EL (cell line): ENCODE measurements around the gene CPED1.
"Not testable (repeated sequence)": the region's sequence is repeated elsewhere in the genome, so short reads cannot be mapped to it uniquely, and the experiment has no call there.

Source experiments
- DNase-seq: peaks from one replicate; pipeline ENCODE4 v3.0.0-alpha.2; 2016

The CPED1 gene

DNA sequence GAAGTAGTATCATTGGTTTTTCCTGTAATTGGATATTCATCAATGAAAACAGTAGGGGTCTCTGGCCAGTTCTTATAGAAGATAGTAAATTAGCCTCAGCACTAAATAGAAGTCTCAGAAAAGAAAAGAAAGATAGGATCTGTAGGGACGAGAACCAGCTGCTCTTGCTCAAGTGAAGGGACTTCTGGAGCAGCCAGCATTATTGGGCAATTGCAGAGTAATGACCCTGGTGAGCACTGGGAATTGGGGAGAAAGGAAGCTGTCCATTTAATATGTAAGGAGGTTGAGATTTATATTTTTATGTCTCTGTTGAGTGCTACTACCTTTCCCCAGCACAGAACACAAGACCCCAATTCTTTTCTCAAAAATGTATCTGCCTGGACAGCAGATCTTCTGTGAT lies 279.1 kb downstream of the CPED1 start:
- no peak for DNase-seq

DNA sequence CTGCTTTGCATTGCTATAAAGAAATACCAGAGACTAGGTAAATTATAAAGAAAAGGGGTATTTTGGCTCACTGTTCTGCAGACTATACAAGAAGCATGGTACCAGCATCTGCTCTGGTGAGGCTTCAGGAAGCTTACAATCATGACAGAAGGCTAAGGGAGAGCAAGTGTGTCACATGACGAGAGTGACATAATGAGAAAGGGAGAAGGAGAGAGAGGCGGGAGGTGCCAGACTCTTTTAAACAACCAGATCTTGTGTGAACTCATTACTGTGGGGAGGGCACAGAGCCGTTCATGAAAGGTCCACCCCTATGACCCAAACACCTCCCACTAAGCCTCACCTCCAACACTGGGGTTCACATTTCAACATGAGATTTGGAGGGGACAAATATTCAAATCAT lies 281.3 kb downstream of the CPED1 start:
- DNase-seq, result no peak

DNA sequence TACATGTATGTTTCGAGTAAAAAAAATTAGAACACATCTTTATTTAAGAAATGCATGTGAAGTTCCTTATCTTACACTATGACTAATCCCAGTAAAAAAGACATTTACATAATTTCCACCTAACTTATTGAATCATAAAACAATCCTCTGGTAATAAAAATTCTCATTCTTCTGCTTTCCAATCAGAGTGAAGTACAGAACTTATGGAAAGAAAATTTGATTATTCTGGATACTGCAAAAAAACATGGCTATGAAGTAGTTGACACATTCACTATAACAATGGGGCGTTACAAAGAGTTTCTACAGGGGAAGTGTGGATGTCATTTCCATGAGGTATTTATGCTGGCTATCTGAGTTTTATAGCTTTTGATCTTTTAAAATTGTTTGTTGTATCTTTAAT lies 282.6 kb downstream of the CPED1 start:
- no peak for DNase-seq

DNA sequence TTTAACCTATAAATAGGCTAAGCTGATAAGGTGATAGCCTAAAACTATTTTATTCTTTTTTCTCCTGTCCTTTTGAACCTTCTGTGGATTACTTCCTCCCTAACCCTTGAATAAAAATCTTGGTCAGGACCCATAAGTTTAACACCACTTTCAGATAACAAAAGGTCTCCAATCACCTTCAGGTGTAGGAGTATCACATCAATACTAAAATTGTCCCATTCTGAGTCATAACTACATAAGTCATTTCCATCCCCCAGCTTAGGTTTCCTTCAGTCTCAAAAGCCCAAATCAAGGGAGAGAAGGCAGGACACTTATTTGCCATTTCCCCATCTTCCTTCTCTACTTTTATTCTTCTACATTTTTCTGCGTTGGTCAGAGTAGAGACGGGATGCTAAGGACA lies 283.4 kb downstream of the CPED1 start:
- DNase-seq, result no peak

DNA sequence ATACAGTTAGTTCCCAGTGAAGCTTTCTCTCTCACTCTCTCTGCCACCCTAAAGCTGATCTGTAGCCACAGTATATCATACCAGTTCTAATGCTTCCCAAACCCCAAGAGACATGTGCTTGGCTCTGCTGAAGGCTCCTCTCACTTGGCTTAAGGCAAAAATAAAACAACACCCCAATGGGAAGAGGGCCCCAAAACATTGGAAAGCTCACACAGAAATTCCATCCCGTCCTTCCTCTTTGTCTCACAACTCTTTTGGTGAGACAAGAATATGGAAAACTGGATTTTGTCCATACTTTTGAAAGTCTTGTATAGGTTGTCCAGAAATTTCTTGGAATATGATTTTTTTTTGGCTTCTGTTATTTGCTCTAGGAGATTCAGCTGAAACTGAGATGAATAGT lies 284.2 kb downstream of the CPED1 start:
- DNase-seq, result no peak

DNA sequence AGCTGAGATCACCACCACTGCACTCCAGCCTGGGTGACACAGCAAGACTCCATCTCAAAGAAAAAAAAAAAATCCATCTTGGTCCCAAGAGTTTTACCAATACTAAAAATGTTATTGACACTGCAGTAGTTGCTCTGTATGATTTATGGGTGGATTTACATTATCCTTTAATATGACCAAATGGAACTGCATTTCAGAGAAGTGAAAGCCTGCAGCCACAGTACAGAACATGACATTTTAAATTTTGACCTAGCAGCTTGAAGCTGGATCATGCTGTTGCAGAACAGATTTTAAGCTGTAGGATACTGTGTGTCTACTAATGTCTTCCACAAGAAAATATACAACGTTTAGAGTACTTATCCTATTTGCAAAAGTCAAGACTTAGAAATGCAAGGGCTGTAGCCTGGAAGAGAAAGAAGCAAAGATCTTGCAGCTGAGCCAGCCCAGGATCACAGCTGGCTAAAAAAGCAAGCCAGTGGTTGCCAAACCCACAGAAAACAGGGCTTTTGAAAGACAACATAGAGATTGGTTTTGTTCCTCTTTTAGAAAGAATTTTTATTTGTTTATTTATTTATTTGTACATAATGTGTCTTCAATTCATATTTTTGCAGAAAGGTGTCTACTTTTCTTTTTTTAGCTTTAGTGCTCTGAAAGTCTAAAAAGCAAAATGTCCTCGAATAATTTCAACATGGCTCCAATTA lies 285.1 kb downstream of the CPED1 start:
- no peak for DNase-seq

DNA sequence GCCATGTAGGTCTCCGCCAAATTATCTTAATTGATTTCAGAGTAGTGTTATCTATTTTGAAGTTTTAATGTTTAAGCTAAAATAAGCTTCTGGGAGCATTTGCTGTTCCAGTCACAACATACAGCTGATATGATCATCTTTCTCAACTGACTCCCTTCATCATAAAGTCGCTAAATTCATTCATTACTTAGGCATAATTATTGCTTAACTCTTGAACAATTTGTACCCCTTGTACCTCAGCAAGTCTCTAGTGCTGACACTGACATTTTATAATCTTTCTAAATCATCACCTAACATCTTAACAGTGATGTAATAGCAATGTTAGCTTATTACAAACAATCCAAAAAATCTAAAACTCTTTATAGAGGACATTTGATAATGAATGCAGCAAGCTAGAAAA lies 286.0 kb downstream of the CPED1 start:
- DNase-seq, result no peak

DNA sequence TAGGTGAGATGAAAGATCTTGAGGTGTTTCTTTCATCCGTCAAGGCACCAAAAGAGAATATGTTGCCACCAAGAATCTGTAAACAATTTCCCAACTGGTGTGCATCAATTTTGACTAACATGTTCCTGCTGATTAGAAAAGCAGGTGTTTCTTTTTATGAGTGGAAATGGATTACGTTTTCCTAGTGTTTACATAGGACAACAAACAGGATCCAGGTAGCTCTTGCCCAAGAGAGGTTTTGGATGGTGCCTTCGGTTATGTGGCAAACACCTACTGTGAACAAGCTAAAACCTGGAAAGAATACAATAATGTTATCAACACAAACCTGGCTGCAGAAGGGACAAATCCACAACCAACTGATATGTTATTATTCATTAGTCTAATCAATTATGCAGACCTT lies 286.7 kb downstream of the CPED1 start:
- DNase-seq, result no peak

DNA sequence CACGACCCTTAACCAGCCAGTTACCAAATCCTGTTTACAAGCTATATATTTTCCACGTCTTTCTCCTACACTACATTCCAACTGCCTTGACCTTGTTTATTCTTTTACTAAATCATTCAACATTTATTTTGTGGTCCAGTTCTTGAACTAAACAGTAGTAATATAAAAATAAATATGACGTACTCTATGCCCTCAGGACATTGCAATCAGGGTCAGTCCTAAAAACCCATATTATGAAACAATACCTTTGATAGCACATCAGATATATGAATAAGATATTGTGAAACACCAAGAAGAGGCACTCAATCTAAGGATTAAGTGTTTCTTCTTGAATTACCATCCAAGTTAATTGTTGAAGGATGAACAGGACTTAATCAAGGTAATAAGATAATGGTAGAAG lies 287.8 kb downstream of the CPED1 start:
- no peak for DNase-seq

DNA sequence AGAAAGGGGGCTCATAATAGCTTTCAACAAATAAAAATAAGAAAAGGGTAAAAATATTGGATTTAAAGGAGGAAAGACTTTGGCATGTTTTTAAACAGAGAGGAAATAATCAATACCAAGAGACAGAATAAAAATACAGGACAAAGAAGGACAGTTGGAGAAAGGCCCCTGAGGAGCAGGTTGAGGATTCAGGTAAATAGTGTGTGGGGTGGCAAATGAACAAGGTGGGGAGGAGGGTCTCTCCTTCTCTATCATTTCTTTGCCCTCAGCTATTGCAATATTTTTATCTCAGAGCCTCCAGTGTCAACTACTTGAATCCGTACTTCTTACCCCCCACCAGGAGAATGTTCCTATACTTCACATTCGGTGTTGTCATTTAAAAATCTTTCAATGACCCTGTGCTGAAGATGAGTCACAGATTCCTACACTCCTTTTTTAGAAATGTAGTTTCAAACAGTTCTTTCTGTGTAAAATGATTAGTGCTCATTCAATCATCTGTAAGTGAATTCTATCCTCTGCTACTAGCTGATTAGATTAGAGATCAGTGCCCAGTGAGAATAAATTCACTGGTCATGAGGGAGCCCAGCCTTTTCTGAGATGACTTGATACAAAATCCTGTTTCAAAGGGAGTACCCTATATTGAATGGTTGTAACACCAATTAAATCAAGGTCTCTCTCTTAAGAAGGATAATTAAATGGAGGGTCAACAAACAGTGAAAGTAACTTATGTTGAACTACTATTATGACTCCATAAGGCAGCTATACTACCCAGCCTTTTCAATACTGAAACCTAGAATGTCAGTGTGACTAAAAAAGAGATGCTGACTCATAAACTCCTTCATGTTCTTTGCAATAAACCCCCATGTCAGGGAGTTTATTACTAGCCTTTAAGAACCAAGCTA lies 289.9 kb downstream of the CPED1 start:
- peak; percentile 54 for DNase-seq

DNA sequence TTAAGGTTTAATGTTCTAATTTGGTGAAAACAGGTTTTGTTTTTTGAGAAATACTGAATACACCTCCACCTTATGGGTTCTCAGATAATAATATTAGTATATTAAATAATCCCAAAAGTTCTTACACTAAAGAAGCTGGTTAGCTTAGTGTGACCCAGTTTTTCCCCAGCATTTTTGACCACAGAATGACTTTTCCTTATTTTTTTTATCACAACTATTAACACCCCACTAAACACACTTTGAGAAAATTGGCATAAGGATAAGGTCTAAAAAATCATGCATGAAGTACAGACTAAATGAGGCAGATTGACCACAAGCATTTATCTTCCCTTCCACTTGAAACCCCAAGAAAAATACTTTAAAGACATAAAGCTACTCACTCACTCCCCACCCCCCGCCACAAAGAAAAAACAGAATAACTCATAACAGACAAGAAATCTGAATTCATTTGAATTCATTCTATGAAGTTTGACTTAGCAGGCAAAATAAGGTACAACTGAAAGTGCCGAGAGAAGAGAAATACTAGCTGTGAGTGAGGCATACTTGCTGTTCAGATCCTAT lies 290.6 kb downstream of the CPED1 start:
- no peak for DNase-seq

DNA sequence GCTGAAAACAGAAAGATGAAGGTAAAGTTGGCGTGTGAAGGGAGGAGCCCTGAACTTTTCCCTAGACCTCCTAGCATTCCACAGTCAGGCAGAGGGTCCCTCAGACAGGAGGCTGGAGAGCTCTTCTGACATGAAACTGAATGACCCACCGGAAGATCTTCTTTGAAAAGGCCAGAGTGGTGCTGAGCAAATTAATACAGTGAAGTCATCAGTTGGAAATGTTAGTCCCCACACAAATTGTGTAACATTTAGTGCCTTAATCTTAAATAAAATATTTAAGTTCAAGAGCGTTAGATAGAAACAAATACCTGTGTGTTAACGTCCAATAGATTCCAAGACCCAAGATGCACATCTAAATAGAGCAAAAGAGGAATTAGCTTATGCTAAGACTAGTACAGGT lies 291.3 kb downstream of the CPED1 start:
- DNase-seq, result no peak

DNA sequence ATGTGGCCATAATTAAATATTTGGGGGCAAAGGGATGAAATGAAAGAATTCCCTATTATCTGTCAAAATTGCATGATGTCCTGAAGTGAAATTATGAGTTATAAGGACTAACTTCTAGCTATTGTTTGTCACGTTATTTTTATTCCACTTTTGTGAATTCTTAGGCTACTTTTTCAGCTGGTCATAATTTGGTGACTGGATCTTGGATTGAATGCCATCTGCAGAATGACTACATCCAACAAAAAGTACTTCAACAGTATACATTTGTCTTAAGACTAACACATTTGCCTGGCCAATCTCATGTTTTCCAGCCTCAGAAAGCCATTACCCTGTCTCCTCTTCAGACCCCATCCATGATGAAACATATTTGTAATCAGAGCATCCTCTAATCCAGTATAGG lies 292.1 kb downstream of the CPED1 start:
- no peak for DNase-seq

DNA sequence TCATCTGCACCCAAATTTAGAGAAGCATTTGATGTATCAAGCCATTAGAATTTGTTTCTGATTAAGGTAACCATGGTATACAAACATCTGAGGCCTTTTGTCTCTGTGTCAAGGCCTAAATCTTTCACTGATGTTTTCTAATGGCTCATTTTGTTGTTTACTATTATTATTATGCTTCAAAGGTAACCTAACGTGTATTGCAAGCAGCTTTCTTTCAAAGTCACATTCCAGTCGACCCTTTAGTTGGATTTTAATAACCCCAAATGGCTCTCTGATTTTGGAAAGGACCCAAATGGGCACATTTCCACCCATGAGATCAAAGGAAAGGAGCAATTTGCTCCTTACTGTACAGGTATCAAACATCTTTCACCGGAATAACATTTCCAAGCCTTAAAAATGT lies 293.6 kb downstream of the CPED1 start:
- no peak for DNase-seq

DNA sequence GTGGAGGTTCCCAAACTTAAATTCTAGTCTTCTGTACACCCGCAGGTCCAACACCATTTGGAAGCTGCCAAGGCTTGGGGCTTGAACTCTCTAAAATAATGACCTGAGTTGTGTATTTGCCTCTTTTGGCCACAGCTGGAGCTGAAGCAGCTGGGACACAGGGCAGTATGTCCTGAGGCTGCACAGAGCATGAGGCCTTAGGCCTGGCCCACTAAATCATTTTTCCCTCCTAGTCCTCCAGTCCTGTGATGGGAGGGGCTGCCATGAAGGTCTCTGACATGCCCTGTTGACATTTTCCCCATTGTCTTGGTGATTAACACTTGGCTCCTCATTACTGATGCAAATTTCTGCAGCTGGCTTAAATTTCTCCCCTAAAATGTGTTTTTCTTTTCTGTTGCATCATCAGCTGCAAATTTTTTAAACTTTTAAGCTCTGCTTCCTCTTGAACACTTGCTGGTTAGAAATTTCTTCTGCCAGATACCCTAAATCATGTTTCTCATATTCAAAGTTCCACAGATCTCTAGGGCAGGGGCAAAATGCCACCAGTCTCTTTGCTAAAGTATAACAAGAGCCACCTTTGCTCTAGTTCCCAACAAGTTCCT lies 296.7 kb downstream of the CPED1 start:
- no peak for DNase-seq

DNA sequence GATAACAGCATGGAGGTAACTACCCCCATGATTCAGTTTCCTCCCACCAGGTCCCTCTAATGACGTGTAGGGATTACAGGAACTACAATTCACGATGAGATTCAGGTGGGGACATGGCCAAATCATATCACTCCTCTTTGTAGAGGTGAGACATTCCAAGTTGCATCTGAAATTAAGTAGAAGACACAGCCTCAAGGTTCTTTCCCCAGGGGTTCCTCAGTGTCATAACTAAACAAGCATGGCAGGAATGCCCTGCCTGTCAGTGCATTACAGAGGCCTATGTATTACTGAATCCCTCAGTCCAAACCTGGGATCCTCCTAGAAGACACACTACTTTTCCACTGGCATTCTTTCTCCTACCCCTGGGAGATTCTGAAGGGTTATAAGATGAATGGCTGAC lies 297.7 kb downstream of the CPED1 start:
- DNase-seq, result no peak

DNA sequence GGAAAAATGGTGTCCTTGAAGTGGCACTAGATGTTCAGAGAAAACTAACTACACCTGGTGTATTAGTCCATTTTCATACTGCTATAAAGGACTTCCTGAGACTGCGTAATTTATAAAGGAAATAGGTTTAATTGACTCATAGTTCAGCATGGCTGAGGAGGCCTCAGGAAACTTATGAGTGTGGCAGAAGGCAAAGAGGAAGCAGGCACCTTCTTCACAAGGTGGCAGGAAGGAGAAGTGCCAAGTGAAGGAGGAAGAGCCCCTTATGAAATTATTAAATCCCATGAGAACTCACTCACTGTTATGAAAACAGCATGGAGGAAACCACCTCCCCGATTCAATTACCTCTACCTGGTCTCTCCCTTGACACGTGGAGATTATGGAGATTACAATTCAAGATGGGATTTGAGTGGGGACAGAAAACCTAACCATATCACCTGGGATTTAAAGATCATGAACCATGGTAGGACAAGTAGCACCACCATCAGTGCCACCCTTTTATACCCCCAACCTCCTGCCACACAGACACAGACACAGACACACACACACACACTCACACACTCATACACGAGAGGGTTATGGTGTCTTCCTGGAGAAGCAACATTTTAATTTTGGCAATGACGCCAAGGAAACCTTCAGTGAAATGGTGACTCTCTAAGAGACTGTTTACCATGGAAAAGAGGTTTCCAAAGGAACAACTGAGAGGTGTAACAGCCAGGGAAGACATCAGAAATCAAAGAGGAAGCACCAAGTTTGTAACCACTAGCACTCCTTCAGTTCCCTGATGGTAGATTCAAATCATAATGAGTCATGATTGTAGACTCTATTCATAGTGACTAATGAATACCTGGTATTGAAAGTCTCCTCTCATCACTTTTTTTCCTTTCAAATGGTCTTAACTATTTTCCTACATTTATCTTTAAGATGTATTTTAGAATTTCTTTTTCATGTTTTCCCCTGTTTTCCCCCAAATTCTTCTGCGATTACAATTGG lies 298.5 kb downstream of the CPED1 start:
- DNase-seq, result peak; percentile 35

DNA sequence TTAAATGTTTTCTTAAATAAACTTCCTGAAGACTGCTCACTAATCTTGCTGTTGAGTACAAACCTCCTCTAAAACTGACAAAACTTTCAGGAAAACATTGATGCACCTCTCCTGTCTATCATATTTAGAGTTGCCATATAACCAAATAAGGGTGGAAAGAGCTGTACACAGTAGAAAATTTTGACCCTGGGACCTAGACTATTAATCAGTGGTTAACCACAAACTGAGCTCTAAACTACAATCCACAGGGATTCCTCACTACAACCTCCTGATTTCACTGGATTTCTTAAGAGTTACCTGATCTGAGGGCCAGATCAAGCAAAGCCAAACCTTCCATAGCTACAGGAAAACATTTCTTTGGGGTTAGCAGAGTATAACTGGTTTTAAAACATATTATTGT lies 300.4 kb downstream of the CPED1 start:
- peak; percentile 76 for DNase-seq

DNA sequence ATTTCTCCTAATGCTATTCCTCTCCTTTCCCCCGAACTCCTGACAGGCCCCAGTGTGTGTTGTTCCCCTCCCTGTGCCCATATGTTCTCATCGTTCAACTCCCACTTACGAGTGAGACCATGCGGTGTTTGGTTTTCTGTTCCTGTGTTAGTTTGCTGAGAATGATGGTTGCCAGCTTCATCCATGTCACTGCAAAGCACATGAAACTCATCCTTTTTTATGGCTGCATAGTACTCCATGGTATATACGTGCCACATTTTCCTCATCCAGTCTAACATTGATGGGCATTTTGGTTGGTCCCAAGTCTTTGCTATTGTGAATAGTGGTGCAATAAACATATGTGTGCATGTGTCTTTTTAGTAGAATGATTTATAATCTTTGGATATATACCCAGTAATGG lies 301.4 kb downstream of the CPED1 start:
- DNase-seq, result not testable (repeated sequence)

DNA sequence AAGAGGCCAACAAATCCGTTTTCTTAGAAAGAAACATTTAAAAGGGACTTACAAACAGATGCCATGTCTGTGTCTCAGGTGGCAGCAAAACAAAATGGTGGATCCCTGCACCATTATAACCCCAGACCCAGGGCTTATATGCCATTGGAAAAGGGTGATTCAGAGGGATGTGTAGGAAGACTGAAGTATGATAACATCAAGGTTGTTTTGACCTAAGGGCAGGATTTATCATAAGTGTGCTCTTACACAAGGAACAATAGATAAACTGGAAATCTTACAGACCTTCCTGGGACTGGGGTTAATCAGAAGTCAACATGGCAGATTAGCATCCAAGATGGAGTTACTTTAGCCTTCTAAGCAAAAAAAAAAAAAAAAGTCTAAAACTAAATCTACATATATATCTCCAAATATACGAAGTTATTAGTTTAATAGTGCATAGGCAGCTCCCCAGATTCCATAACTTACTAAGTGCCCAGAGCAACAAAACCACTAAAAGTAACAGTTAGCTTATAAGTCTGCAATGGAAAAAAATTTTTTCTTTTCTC lies 306.0 kb downstream of the CPED1 start:
- no peak for DNase-seq

DNA sequence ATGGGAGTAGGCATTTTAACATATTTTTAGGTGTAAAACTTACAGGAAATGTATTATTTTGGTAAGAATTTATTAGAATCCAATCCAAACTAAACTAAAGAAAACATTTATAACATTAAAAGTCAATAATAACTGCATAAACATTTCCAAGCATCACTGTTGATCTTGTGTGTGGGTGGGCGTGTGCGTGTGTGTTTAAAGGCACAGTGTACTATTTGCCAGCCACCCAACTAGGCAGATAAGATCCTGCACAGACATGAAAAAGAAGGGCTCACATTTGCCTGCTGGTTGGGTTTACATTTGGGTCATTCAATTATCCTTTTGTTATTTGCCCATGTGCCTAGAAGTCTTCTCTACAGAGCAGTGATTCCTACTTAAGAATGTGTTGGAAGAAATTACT lies 309.3 kb downstream of the CPED1 start:
- no peak for DNase-seq

DNA sequence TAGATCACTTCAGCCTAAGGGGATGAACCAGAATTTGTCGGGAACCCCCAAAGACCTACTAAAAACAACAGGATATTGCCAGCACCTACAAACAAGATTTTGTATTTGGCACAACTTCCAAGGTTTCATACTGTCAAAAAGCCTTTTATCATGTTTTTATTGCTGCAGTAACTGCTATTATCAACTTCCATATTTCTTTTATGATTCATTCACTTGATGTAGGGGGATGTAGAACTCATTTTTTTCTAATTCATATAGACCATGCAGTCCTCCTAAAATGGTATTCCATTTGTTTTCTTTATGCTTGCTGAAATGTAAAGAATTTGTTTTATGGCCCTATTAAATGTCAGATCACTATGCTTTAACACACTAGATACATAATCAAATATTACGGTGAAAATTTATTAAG lies 310.3 kb downstream of the CPED1 start:
- DNase-seq, result peak; percentile 35
